Loucy (cell line): ENCODE data around the gene SLC24A2.

Source experiments
- H2AFZ ChIP-seq: fragments of 200-600 bp; sonication (generic); 2 replicates; pipeline ENCODE4 v1.6.0; 2016; ENCODE audit warnings: antibody characterized with exemption, mild to moderate bottlenecking, low read length, moderate library complexity
- H3F3A ChIP-seq: fragments of 200-600 bp; 2 replicates; pipeline ENCODE4 v1.6.0; 2016; ENCODE audit warnings: antibody characterized with exemption, low read depth, mild to moderate bottlenecking
- H3K27me3 ChIP-seq: fragments of 200-600 bp; sonication (generic); 2 replicates; pipeline ENCODE4 v1.6.1; 2014; ENCODE audit warnings: low read length, mild to moderate bottlenecking; ENCODE audit not compliant: insufficient read depth, poor library complexity, severe bottlenecking
- H3K36me3 ChIP-seq: fragments of 200-600 bp; sonication (generic); 2 replicates; pipeline ENCODE4 v1.6.1; 2016; ENCODE audit warnings: low read length; ENCODE audit not compliant: insufficient read depth
- H3K4me1 ChIP-seq: fragments of 200-600 bp; sonication (generic); 2 replicates; pipeline ENCODE4 v1.5.1; 2014; ENCODE audit warnings: low read length, mild to moderate bottlenecking; ENCODE audit not compliant: insufficient read depth, poor library complexity, severe bottlenecking
- H3K4me2 ChIP-seq: fragments of 200-600 bp; sonication (generic); 2 replicates; pipeline ENCODE4 v1.6.0; 2014; ENCODE audit warnings: antibody characterized with exemption, low read length, low read depth, mild to moderate bottlenecking; ENCODE audit not compliant: poor library complexity, severe bottlenecking
- H3K4me3 ChIP-seq: fragments of 200-600 bp; sonication (generic); 2 replicates; pipeline ENCODE4 v1.5.1; 2014; ENCODE audit warnings: low read length, mild to moderate bottlenecking, mixed read lengths; ENCODE audit not compliant: poor library complexity, severe bottlenecking
- H3K79me2 ChIP-seq: fragments of 200-600 bp; sonication (generic); 2 replicates; pipeline ENCODE4 v1.6.1; 2014; ENCODE audit warnings: low read length; ENCODE audit not compliant: insufficient read depth
- H3K9ac ChIP-seq: fragments of 200-600 bp; sonication (generic); 2 replicates; pipeline ENCODE4 v1.6.0; 2014; ENCODE audit warnings: mild to moderate bottlenecking, low read depth, low read length, moderate library complexity; ENCODE audit not compliant: poor library complexity, severe bottlenecking
- H3K9me2 ChIP-seq: fragments of 200-600 bp; sonication (generic); replicated peaks from 2 replicates; pipeline ENCODE4 v1.6.1; 2016; ENCODE audit warnings: low read depth, low read length, mixed read lengths
- H3K9me3 ChIP-seq: fragments of 200-600 bp; sonication (generic); 2 replicates; pipeline ENCODE4 v1.6.1; 2014; ENCODE audit warnings: mild to moderate bottlenecking, antibody characterized with exemption, low read length, low read depth; ENCODE audit not compliant: insufficient read depth
- H4K20me1 ChIP-seq: fragments of 200-600 bp; sonication (generic); 2 replicates; pipeline ENCODE4 v1.6.0; 2014; ENCODE audit warnings: antibody characterized with exemption, low read length, mild to moderate bottlenecking; ENCODE audit not compliant: insufficient read depth, poor library complexity, severe bottlenecking
- EZH2phosphoT487 ChIP-seq: fragments of 200-600 bp; IDR thresholded peaks from 2 replicates; pipeline ENCODE4 v1.6.1; 2018; ENCODE audit warnings: antibody characterized with exemption, mild to moderate bottlenecking, moderate library complexity, borderline replicate concordance
- TF ChIP-seq, protein P1 (sequence below): fragments of 200-600 bp; sonication (generic); conservative IDR thresholded peaks from 2 replicates; pipeline ENCODE4 v1.5.1; 2014; ENCODE audit warnings: mild to moderate bottlenecking, antibody characterized with exemption, low read length

The SLC24A2 gene

DNA sequence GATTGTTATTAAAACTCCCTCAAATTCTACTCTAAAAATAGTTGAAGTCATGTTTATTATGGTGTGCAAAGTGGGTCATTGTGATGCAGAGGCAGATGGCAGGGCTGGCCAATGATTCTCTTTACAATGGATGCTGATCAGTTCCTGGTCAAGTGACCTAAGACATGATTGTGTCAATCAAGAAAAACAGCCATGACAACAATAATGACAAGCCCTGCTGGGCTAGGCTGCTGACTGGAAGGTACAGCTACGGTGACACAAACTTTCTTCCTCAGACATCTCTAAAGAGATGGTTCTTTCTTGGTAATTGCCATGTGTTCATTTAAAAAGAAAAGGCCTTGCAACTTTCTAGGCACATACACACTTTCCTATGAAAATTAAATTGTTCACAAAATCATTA is 3.6 kb downstream of the SLC24A2 start:
- Histone ChIP-seq H2AFZ (no peak overlapping the region), H3K9ac (no peak overlapping the region), H3K9me2 (no peaks in the 10 kb centered on the region), H3K27me3 (no peaks in the 10 kb centered on the region), H3K4me1 (no peaks in the 10 kb centered on the region), H3K9me3 (no peaks in the 10 kb centered on the region), H3K4me2 (no peak overlapping the region), H4K20me1 (no peaks in the 10 kb centered on the region), H3K4me3 (no peak overlapping the region), H3F3A (no peaks in the 10 kb centered on the region), H3K79me2 (no peaks in the 10 kb centered on the region), H3K36me3 (no peaks in the 10 kb centered on the region)
- TF ChIP-seq EZH2phosphoT487, result no peak
- TF ChIP-seq, protein P1, sequence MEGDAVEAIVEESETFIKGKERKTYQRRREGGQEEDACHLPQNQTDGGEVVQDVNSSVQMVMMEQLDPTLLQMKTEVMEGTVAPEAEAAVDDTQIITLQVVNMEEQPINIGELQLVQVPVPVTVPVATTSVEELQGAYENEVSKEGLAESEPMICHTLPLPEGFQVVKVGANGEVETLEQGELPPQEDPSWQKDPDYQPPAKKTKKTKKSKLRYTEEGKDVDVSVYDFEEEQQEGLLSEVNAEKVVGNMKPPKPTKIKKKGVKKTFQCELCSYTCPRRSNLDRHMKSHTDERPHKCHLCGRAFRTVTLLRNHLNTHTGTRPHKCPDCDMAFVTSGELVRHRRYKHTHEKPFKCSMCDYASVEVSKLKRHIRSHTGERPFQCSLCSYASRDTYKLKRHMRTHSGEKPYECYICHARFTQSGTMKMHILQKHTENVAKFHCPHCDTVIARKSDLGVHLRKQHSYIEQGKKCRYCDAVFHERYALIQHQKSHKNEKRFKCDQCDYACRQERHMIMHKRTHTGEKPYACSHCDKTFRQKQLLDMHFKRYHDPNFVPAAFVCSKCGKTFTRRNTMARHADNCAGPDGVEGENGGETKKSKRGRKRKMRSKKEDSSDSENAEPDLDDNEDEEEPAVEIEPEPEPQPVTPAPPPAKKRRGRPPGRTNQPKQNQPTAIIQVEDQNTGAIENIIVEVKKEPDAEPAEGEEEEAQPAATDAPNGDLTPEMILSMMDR, result no peak

DNA sequence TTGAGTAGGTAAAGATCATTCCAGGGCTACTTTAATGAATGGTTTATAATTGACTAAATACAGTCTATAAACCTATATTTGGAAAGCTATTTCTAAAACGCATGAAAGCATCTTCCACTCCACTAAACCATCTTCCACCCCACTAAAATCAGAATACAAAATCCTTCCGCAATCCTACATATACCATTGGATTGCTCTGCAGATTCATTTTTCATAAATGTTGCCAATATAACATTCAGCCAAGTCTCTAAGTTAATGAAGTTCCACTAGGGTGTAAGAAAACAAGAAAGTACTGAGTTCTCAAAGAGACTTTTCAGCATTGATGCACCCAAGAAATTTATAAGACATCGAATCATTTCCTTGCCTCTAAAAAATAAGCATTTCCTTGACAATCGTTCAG is 4.7 kb downstream of the SLC24A2 start:
- H3K27me3 ChIP-seq, result no peaks in the 10 kb centered on the region
- no peaks in the 10 kb centered on the region for H3K79me2 ChIP-seq
- TF ChIP-seq EZH2phosphoT487, result no peak
- TF ChIP-seq, protein P1, result no peak
- H3K9ac ChIP-seq, result no peak overlapping the region
- no peak overlapping the region for H3K4me3 ChIP-seq
- no peaks in the 10 kb centered on the region for H3K9me2 ChIP-seq
- no peaks in the 10 kb centered on the region for H3F3A ChIP-seq
- no peak overlapping the region for H2AFZ ChIP-seq
- no peak overlapping the region for H3K4me2 ChIP-seq
- no peaks in the 10 kb centered on the region for H4K20me1 ChIP-seq
- H3K9me3 ChIP-seq, result no peaks in the 10 kb centered on the region
- no peaks in the 10 kb centered on the region for H3K36me3 ChIP-seq
- H3K4me1 ChIP-seq, result no peaks in the 10 kb centered on the region

GRCh38 chr9:19783500-19783899 is 5.3 kb downstream of the SLC24A2 start:
- no peak overlapping the region for H3K4me3 ChIP-seq
- no peaks in the 10 kb centered on the region for H3K9me2 ChIP-seq
- H3K4me1 ChIP-seq, result no peaks in the 10 kb centered on the region

More at GRCh38 chr9:19783500-19783899, 5.3 kb downstream of the SLC24A2 start:
- no peaks in the 10 kb centered on the region for H3F3A ChIP-seq
- H2AFZ ChIP-seq, result no peak overlapping the region
- TF ChIP-seq EZH2phosphoT487, result no peak
- TF ChIP-seq, protein P1, result no peak
- no peaks in the 10 kb centered on the region for H3K79me2 ChIP-seq
- no peak overlapping the region for H3K4me2 ChIP-seq
- H3K27me3 ChIP-seq, result no peaks in the 10 kb centered on the region
- H4K20me1 ChIP-seq, result no peaks in the 10 kb centered on the region
- H3K36me3 ChIP-seq, result no peaks in the 10 kb centered on the region
- no peak overlapping the region for H3K9ac ChIP-seq
- no peaks in the 10 kb centered on the region for H3K9me3 ChIP-seq
